NT2/D1 (cell line): ENCODE results near the gene PFN4.
"Not testable (repeated sequence)": the region's sequence is repeated elsewhere in the genome, so short reads cannot be mapped to it uniquely, and the experiment has no call there.

Source experiments
- DNase-seq: peaks from one replicate; pipeline ENCODE4 v3.0.0-alpha.2; 2011; ENCODE audit warnings: low read depth, low spot score
- H3K27me3 ChIP-seq: 2 replicates; pipeline ENCODE4 v1.6.0; 2011; ENCODE audit warnings: mild to moderate bottlenecking; ENCODE audit not compliant: insufficient read length, insufficient read depth
- H3K36me3 ChIP-seq: 2 replicates; pipeline ENCODE4 v1.6.1; 2011; ENCODE audit warnings: mild to moderate bottlenecking, low read length, mixed read lengths; ENCODE audit not compliant: insufficient read depth, insufficient read length
- H3K4me1 ChIP-seq: 2 replicates; pipeline ENCODE4 v1.5.1; 2011; ENCODE audit not compliant: insufficient read depth, insufficient read length
- H3K4me3 ChIP-seq: 2 replicates; pipeline ENCODE4 v1.5.1; 2011; ENCODE audit warnings: low read depth; ENCODE audit not compliant: insufficient read length
- H3K9ac ChIP-seq: 2 replicates; pipeline ENCODE4 v1.6.0; 2011; ENCODE audit warnings: low read depth; ENCODE audit not compliant: insufficient read length
- H3K9me3 ChIP-seq: 2 replicates; pipeline ENCODE4 v1.5.1; 2011; ENCODE audit warnings: mild to moderate bottlenecking, low read length; ENCODE audit not compliant: insufficient read depth
- SUZ12 ChIP-seq: IDR thresholded peaks from 2 replicates; pipeline ENCODE4 v1.6.1; 2011; ENCODE audit not compliant: insufficient read length, insufficient read depth; ENCODE audit errors: extremely low read depth
- YY1 ChIP-seq: IDR thresholded peaks from 2 replicates; pipeline ENCODE4 v1.6.1; 2011; ENCODE audit not compliant: insufficient read length, insufficient read depth
- ZNF274 ChIP-seq: IDR thresholded peaks from 2 replicates; pipeline ENCODE4 v1.6.1; 2011; ENCODE audit warnings: mild to moderate bottlenecking, low read depth, low read length

The PFN4 gene

GRCh38 chr2:24159708-24160107 lies 36.6 kb upstream of the PFN4 start:
- H3K4me1 ChIP-seq = no peaks in the 10 kb centered on the region
- no peak for TF ChIP-seq ZNF274
- TF ChIP-seq YY1 = no peak

DNA sequence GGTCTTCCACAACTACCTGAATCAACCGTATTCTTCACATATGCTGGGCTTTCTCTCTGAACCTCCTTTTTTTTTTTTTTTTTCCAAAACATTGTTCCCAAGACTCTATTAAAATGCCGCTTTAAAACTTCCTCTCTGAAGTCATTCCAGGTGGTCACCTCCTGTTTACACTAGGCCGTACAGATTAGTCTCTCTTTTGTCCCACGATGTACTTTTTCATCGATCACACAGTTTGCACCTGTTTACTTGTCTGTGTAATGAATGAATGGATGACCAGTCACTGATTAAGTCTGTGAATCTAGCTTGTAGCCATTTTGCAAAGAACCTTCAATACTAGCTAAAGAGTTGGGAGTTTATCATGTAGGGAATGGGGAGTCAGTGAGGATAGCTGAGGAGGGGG lies 35.0 kb upstream of the PFN4 start:
- no peaks in the 10 kb centered on the region for H3K4me1 ChIP-seq
- no peak overlapping the region for H3K4me3 ChIP-seq
- TF ChIP-seq SUZ12 (no peak), YY1 (no peak), ZNF274 (no peak)
- H3K27me3 ChIP-seq = no peaks in the 10 kb centered on the region
- no peak overlapping the region for H3K9ac ChIP-seq
- no peaks in the 10 kb centered on the region for H3K36me3 ChIP-seq
- H3K9me3 ChIP-seq = peaks cover 9% of the 10 kb centered on the region
- no peak for DNase-seq

More at GRCh38 chr2:24159708-24160107, 36.6 kb upstream of the PFN4 start:
- Histone ChIP-seq H3K27me3 (no peaks in the 10 kb centered on the region), H3K9me3 (peaks cover 9% of the 10 kb centered on the region), H3K36me3 (no peaks in the 10 kb centered on the region), H3K4me3 (no peak overlapping the region), H3K9ac (no peak overlapping the region)
- DNase-seq = no peak

DNA sequence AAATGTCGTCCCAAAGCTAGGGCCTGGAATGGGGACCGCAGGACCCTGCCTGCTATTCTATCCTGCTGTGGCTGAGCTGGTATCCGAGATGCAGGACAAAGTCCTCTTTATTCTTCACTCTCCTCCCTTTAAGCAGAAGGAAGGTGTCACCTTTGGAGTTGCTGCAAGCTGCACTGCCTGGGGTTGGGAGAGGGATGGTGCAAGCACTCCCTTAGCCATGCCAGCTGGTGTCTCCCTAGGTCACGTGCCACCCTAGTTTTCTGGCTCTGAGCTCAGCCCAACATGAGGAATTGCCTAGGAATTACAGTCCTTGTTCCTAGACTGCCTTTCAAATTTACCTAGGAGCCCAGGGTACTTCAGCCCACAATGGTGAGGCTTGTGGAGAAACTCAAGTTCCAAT lies 30.3 kb upstream of the PFN4 start:
- Histone ChIP-seq H3K36me3 (no peaks in the 10 kb centered on the region), H3K9me3 (no peaks in the 10 kb centered on the region), H3K4me3 (no peak overlapping the region), H3K27me3 (no peaks in the 10 kb centered on the region), H3K4me1 (no peaks in the 10 kb centered on the region), H3K9ac (no peak overlapping the region)
- no peak for DNase-seq
- no peak for TF ChIP-seq YY1
- TF ChIP-seq SUZ12 = no peak
- TF ChIP-seq ZNF274 = no peak

DNA sequence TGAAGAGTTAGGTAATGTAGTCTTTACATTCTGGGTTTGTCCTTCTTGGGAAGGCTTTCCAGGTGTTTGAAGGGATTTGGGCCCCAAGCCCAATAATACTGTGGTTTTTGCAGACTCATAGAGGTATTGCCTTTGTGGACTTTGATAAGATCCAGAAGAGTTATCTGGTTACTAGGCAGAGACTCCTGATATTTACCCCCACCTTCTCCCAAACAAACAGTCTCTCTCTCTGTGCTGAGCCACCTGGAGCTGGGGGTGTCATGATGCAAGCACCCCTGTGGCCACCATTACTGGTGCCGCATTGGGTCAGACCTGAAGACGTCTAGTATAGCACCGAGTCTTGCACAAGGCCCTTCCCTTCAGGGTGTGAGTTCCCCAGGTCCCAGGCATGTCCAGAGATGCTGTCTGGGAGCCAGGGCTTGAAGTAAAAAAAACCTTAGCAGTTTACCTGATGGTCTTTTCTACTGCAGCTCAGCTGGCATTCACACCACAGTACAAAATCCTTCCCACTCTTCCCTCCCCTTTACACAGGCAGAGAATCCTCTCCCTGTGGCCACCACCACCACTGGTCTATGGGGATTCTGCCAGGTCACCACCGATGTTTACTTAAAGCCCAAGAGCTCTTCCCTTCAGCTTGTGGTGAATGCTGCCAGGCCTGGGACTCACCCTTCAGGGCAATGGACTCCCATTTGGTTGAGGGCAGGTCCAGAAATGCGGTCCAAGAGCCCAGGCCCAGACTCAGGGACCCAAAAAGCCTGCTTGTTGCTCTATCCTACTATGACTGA lies 29.5 kb upstream of the PFN4 start:
- H3K36me3 ChIP-seq = no peaks in the 10 kb centered on the region
- TF ChIP-seq SUZ12 (no peak), YY1 (no peak), ZNF274 (no peak)
- no peak overlapping the region for H3K4me3 ChIP-seq
- H3K4me1 ChIP-seq = no peaks in the 10 kb centered on the region
- no peak overlapping the region for H3K9ac ChIP-seq
- DNase-seq = no peak
- no peaks in the 10 kb centered on the region for H3K27me3 ChIP-seq
- peaks cover 7% of the 10 kb centered on the region for H3K9me3 ChIP-seq

DNA sequence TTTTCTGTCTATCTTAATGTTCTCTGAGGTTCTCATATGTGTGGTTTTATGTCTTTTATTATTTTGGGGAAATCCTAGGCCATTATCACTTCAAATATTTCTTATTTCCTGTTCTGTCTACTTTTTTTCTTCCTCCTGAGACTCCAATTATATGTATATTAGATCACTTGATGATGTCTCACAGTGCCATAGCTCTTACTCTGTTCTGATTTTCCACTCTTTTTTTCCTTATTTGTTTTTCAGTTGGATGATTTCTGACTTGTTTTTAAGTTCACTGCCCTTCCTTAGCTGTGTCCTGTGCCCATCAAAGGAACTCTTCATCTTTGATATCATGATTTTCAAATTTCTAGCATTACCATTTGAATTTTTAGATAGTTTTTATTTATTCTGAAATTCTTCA lies 24.2 kb upstream of the PFN4 start:
- Histone ChIP-seq H3K9me3 (peaks cover 15% of the 10 kb centered on the region), H3K9ac (no peak overlapping the region), H3K4me1 (no peaks in the 10 kb centered on the region), H3K36me3 (no peaks in the 10 kb centered on the region), H3K4me3 (no peak overlapping the region), H3K27me3 (no peaks in the 10 kb centered on the region)
- TF ChIP-seq SUZ12 = no peak
- TF ChIP-seq YY1 = no peak
- no peak for TF ChIP-seq ZNF274
- DNase-seq = no peak

- not testable (repeated sequence) for H3K36me3 ChIP-seq, H3K4me1 ChIP-seq, H3K27me3 ChIP-seq, H3K9ac ChIP-seq, DNase-seq, H3K4me3 ChIP-seq, H3K9me3 ChIP-seq
These were observed 17.2 kb upstream of the PFN4 start for GRCh38 chr2:24140305-24140704.

DNA sequence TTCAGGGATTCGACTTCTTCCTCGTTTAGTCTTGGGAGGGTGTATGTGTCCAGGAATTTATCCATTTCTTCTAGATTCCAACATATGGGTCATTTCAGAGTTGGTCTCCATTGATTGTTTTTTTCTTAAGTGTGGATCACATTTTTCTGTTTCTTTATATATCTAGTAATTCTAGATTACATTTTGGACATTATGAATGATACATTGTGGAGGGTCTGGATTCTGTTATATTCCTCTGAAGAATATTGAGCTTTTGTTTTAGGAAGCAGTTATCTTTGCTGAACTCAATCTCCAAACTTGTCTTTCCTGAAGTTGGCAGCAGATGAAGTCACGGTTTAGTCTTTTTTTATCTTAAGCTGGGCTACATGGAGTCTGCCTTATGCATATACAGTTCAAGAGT lies 9.4 kb upstream of the PFN4 start:
- no peak for DNase-seq
- H3K4me3 ChIP-seq = no peak overlapping the region
- no peak for TF ChIP-seq YY1
- no peak for TF ChIP-seq SUZ12
- TF ChIP-seq ZNF274 = no peak
- H3K36me3 ChIP-seq = no peaks in the 10 kb centered on the region
- H3K9ac ChIP-seq = no peak overlapping the region
- no peaks in the 10 kb centered on the region for H3K27me3 ChIP-seq
- H3K9me3 ChIP-seq = 0 out of 2 replicates have a peak, but pooled peaks cover 4% of the 10 kb centered on the region
- no peaks in the 10 kb centered on the region for H3K4me1 ChIP-seq

DNA sequence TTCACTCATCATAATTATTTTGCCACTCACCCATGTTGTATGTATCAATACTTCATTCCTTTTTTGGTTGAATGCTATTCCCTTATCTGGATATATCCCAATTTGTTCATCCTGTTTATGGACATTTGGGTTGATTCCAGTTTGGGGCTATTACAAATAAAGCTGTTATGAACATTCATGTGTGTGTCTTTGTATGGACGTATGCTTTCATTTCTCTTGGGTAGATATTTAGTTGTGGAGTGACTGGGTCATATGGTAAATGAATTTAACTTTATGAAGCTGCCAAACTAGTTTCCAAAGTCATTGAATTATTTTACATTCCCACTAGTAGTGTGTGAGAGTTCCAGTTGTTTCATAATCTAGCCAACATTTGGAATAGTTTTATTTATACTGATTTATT lies 2.8 kb upstream of the PFN4 start:
- no peak overlapping the region for H3K4me3 ChIP-seq
- H3K27me3 ChIP-seq = no peaks in the 10 kb centered on the region
- H3K36me3 ChIP-seq = peaks cover 5% of the 10 kb centered on the region
- H3K9ac ChIP-seq = no peak overlapping the region
- no peaks in the 10 kb centered on the region for H3K9me3 ChIP-seq
- DNase-seq = no peak
- TF ChIP-seq SUZ12 (no peak), ZNF274 (no peak), YY1 (no peak)
- no peaks in the 10 kb centered on the region for H3K4me1 ChIP-seq
